Suprapubic skin (tissue), 4 donors: ENCODE data around the gene EVL. TPM values are rescaled to one million over a fixed set of nuclear protein-coding genes. Genes with fewer than 3 reads are reported as not detected.

Source experiments
- DNase-seq, 2 donors: peaks; one replicate each; pipeline ENCODE4 v3.0.0-alpha.2; 2019; ENCODE audit warnings: low spot score in 2 of 2
- H3K27ac ChIP-seq: fragments of 200-600 bp; sonication (generic); one replicate; pipeline ENCODE4 v1.5.1; 2019
- H3K27me3 ChIP-seq: fragments of 200-600 bp; sonication (generic); one replicate; pipeline ENCODE4 v1.5.1; 2019
- H3K36me3 ChIP-seq: fragments of 200-600 bp; sonication (generic); one replicate; pipeline ENCODE4 v1.5.1; 2019
- H3K4me1 ChIP-seq: fragments of 200-600 bp; sonication (generic); one replicate; pipeline ENCODE4 v1.5.1; 2019
- H3K4me3 ChIP-seq: fragments of 200-600 bp; sonication (generic); one replicate; pipeline ENCODE4 v1.5.1; 2019; ENCODE audit warnings: mild to moderate bottlenecking
- H3K9me3 ChIP-seq: fragments of 200-600 bp; sonication (generic); one replicate; pipeline ENCODE4 v1.5.1; 2019
- EP300 ChIP-seq: sonication (generic); formaldehyde crosslinking; IDR thresholded peaks from one replicate; pipeline ENCODE4 v1.6.1; 2017; ENCODE audit warnings: antibody characterized with exemption
- POLR2A ChIP-seq, 2 donors: fragments of 450-650 bp; IDR thresholded peaks; one replicate each; pipeline ENCODE4 v1.6.1; 2017; ENCODE audit warnings: antibody characterized with exemption in 2 of 2, mild to moderate bottlenecking in 2 of 2, moderate library complexity in 2 of 2
- POLR2AphosphoS5 ChIP-seq, 3 donors: sonication (generic); formaldehyde crosslinking; IDR thresholded peaks; one replicate each; pipeline ENCODE4 v1.6.1; 2017; ENCODE audit warnings: antibody characterized with exemption in 3 of 3
- WGBS: methylation state at CpG from one replicate; pipeline ENCODE4 v1.1.5; 2018; 5-methylcytosine and 5-hydroxymethylcytosine counted together
- total RNA-seq, 4 donors: library from RNA; depleted of rRNA; stranded (reverse); fragments of >200 nt; gene quantifications; one replicate each; pipeline ENCODE4 v1.1.0, GENCODE V29; 2016
- TF ChIP-seq, protein P1 (sequence below), 2 donors: fragments of 200-600 bp in 1 of 2; fragments of 450-650 bp in 1 of 2; sonication (generic) in 1 of 2; IDR thresholded peaks; one replicate each; pipeline ENCODE4 v1.5.1; 2016 to 2019; ENCODE audit warnings: antibody characterized with exemption in 2 of 2, mild to moderate bottlenecking in 1 of 2, moderate library complexity in 1 of 2

EVL gene
- total RNA-seq, 4 donors from 2014 or later = 48.8 to 80.0 (median 61.4) TPM

DNA sequence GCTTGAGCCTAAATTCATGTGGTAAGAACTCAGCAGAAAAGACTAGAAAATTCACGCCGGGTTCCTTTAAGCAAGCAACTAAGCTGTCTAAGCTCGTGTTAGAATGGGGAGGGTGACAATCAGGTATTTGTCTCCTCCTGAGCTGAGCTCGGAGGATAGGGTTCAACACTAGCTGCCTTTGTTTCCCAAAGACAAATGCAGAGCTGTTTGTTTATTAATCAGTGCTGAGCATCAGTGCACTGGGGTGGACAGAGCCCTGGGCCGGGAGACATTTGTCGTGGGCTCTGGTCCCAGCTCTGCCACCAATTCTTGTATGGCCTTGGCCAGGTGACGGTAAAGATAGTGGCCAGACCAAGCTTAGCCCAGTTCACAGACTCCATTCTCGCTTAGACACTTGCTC, 50.5 kb downstream of the EVL start:
- WGBS = 95% methylated on average over 4 of the region's 8 CpGs
- Histone ChIP-seq H3K27me3 (no peaks in the 10 kb centered on the region), H3K27ac (no peak overlapping the region), H3K9me3 (no peaks in the 10 kb centered on the region), H3K36me3 (no peaks in the 10 kb centered on the region), H3K4me3 (no peak overlapping the region), H3K4me1 (no peaks in the 10 kb centered on the region)
- TF ChIP-seq EP300 (no peak), POLR2AphosphoS5 (IDR thresholded peaks at IDR 0.05) (no peak)
- TF ChIP-seq, protein P1, sequence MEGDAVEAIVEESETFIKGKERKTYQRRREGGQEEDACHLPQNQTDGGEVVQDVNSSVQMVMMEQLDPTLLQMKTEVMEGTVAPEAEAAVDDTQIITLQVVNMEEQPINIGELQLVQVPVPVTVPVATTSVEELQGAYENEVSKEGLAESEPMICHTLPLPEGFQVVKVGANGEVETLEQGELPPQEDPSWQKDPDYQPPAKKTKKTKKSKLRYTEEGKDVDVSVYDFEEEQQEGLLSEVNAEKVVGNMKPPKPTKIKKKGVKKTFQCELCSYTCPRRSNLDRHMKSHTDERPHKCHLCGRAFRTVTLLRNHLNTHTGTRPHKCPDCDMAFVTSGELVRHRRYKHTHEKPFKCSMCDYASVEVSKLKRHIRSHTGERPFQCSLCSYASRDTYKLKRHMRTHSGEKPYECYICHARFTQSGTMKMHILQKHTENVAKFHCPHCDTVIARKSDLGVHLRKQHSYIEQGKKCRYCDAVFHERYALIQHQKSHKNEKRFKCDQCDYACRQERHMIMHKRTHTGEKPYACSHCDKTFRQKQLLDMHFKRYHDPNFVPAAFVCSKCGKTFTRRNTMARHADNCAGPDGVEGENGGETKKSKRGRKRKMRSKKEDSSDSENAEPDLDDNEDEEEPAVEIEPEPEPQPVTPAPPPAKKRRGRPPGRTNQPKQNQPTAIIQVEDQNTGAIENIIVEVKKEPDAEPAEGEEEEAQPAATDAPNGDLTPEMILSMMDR (IDR thresholded peaks at IDR 0.05) = no peak
- DNase-seq = no peak

DNA sequence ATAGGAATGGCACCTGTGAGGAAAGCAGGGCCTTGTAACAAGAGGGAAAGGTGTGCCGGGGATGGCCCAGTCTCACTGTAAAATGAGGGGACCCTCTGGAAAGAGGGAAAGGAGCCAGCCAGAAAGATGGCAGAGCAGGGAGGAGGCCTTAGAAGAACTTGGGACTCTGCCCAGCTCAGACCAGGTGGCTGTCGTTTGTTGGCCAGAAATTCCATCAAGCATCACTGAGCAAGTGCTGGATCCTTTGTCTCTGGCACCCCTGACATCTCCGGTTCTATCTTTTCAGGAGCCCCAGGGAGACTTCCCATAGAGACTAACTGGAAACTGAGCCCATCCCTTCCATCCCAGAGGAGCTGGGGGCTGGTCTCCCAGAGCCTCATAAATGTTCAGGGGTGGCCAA, 50.9 kb downstream of the EVL start:
- H3K4me1 ChIP-seq = no peaks in the 10 kb centered on the region
- no peaks in the 10 kb centered on the region for H3K27me3 ChIP-seq
- no peaks in the 10 kb centered on the region for H3K36me3 ChIP-seq
- H3K27ac ChIP-seq = no peak overlapping the region
- WGBS = 59% methylated on average over 3 of the region's 3 CpGs
- TF ChIP-seq POLR2A (IDR thresholded peaks at IDR 0.05) = no peak
- TF ChIP-seq, protein P1 (IDR thresholded peaks at IDR 0.05) = no peak
- TF ChIP-seq POLR2AphosphoS5 (IDR thresholded peaks at IDR 0.05) = no peak
- TF ChIP-seq EP300 = no peak
- H3K4me3 ChIP-seq = no peak overlapping the region
- H3K9me3 ChIP-seq = no peaks in the 10 kb centered on the region
- DNase-seq = no peak

DNA sequence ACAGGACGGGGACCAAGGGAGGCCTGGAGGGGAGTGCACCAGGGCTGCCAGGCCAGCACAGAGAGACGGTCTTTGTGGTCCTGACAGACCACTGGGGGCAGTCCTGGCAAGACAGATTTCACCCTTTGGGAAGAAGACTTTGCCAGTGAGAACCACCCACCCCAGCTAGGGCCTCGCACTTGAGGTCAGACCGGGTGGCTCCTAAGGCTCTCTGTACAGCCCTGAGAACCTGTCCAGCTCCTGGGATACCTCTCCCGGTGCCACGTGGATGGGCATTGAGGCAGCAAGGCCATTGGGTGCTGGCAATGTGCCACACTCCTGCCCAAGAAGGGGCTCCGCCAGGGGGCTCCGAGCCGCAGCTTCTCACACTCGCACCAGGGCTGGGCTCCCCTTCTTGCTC, 51.8 kb downstream of the EVL start:
- Histone ChIP-seq H3K36me3 (no peaks in the 10 kb centered on the region), H3K4me1 (no peaks in the 10 kb centered on the region), H3K27me3 (no peaks in the 10 kb centered on the region), H3K9me3 (no peaks in the 10 kb centered on the region), H3K4me3 (no peak overlapping the region), H3K27ac (no peak overlapping the region)
- no peak for DNase-seq
- 95% methylated on average over 9 of the region's 10 CpGs for WGBS
- TF ChIP-seq POLR2A (IDR thresholded peaks at IDR 0.05) (no peak), POLR2AphosphoS5 (IDR thresholded peaks at IDR 0.05) (no peak), EP300 (no peak)
- TF ChIP-seq, protein P1 (IDR thresholded peaks at IDR 0.05) = no peak

DNA sequence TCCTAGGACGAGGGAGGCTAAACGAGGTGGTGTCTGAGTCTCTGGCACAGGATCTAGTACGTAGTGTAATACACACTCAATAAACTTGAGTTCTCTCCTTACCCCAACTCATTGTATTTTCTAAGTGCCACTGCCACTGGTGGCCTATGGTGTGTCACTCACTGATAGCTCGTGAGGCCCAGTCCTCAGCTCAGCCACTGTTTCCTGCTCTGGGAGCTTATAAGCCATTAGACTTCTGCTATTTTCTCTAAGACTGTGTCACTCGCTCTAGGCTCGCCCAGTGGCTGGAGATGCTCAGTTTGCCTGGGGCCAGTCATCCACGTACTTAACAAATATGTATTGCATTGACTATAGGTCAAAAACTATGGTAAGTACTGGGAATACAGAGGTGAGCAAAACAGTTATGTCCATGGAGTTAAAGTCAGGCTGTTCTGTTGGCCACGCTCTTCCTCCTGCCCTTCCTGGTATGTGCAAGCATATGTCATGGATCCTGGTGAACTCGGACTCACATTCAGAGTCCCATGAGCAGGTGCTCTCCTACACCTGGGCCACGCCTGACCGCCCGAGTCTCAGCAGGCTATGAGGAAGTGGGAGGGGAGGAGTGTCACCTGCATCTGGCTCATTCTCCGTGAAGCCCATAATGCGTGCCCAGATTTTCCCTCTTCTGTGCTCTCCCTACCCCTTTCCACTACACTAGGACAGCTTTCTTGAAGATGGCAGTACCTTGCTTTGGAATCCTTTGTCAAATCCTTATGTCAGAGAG, 52.6 kb downstream of the EVL start:
- no peak overlapping the region for H3K4me3 ChIP-seq
- no peaks in the 10 kb centered on the region for H3K27me3 ChIP-seq
- no peaks in the 10 kb centered on the region for H3K9me3 ChIP-seq
- WGBS = 88% methylated on average over 14 of the region's 14 CpGs
- no peak overlapping the region for H3K27ac ChIP-seq
- no peaks in the 10 kb centered on the region for H3K4me1 ChIP-seq
- no peak for DNase-seq
- no peak for TF ChIP-seq POLR2A (IDR thresholded peaks at IDR 0.05)
- TF ChIP-seq, protein P1 (IDR thresholded peaks at IDR 0.05) = no peak
- TF ChIP-seq EP300 = no peak
- TF ChIP-seq POLR2AphosphoS5 (IDR thresholded peaks at IDR 0.05) = no peak
- H3K36me3 ChIP-seq = no peaks in the 10 kb centered on the region

DNA sequence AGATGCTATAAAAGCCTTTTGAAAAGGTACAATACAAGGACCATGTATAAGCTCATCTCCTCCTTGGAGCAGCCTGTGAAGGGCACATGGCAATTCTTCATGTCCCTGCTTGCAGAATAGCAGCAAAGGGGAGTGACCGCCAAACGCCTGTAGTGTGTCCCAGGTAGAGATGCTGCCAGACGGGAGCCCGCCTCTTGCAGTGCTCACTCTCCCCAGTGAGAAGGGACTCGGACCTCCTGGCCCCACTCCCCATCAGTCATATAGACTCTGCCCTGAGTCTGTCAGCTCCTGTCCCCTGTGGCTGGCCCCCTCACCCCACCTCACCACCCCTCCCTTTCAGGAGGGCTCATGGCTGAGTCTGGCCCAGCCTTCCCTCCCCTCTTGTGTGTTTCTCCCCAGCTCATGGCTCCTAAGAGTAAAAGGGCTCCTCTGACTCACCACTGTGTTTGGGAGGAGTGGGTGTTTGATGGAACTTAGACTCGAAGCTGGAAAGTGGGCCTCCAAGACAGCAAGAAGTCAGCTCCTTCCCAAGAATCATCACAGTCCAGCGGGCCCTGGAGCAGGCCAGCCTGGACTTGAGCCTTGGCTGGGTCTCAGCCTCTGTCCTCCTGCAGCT, 53.3 kb downstream of the EVL start:
- TF ChIP-seq, protein P1 (IDR thresholded peaks at IDR 0.05) = no peak
- TF ChIP-seq POLR2A (IDR thresholded peaks at IDR 0.05) = no peak
- no peak for TF ChIP-seq POLR2AphosphoS5 (IDR thresholded peaks at IDR 0.05)
- TF ChIP-seq EP300 = no peak
- 74% methylated on average over 5 of the region's 7 CpGs for WGBS
- peaks cover 2% of the 10 kb centered on the region for H3K36me3 ChIP-seq
- H3K27ac ChIP-seq = no peak overlapping the region
- H3K4me1 ChIP-seq = no peaks in the 10 kb centered on the region
- no peaks in the 10 kb centered on the region for H3K27me3 ChIP-seq
- DNase-seq = no peak
- no peak overlapping the region for H3K4me3 ChIP-seq
- H3K9me3 ChIP-seq = no peaks in the 10 kb centered on the region
